HG03378 (cell line): Measurements from ENCODE around the gene SYF2.
"Not testable (repeated sequence)": the region's sequence is repeated elsewhere in the genome, so short reads cannot be mapped to it uniquely, and the experiment has no call there.

Experiments used
- ATAC-seq: cut with Tn5 transposase; IDR thresholded peaks from one replicate; pipeline ENCODE4 v1.9.1; 2021; ENCODE audit warnings: mild to moderate bottlenecking, moderate library complexity; ENCODE audit not compliant: unreplicated experiment

SYF2 gene

GRCh38 chr1:25208092-25208491 lies 24.2 kb downstream of the SYF2 start:
- ATAC-seq = no peak

- no peak for ATAC-seq
These were observed 26.1 kb downstream of the SYF2 start for GRCh38 chr1:25206201-25206600.

GRCh38 chr1:25205786-25206185 lies 26.5 kb downstream of the SYF2 start:
- no peak for ATAC-seq

- no peak for ATAC-seq
These were observed 27.4 kb downstream of the SYF2 start for GRCh38 chr1:25204797-25205480.

GRCh38 chr1:25201006-25201405 lies 31.3 kb downstream of the SYF2 start:
- no peak for ATAC-seq

GRCh38 chr1:25199819-25200620 lies 32.3 kb downstream of the SYF2 start:
- ATAC-seq = no peak

GRCh38 chr1:25198663-25199252 lies 33.5 kb downstream of the SYF2 start:
- no peak for ATAC-seq

- ATAC-seq = no peak
These were observed 34.2 kb downstream of the SYF2 start for GRCh38 chr1:25197982-25198662.

- ATAC-seq = no peak
These were observed 34.9 kb downstream of the SYF2 start for GRCh38 chr1:25197235-25197975.

- ATAC-seq = no peak
These were observed 35.5 kb downstream of the SYF2 start for GRCh38 chr1:25196830-25197229.

GRCh38 chr1:25195835-25196234 lies 36.5 kb downstream of the SYF2 start:
- no peak for ATAC-seq

- no peak for ATAC-seq
These were observed 37.7 kb downstream of the SYF2 start for GRCh38 chr1:25194572-25195020.

GRCh38 chr1:25194054-25194453 lies 38.2 kb downstream of the SYF2 start:
- ATAC-seq = no peak

- no peak for ATAC-seq
These were observed 39.1 kb downstream of the SYF2 start for GRCh38 chr1:25193229-25193628.

- ATAC-seq = no peak
These were observed 40.1 kb downstream of the SYF2 start for GRCh38 chr1:25192154-25192553.

- ATAC-seq = no peak
These were observed 42.0 kb downstream of the SYF2 start for GRCh38 chr1:25190260-25190659.

- ATAC-seq = not testable (repeated sequence)
These were observed 44.4 kb downstream of the SYF2 start for GRCh38 chr1:25187904-25188303.

GRCh38 chr1:25187077-25187476 lies 45.2 kb downstream of the SYF2 start:
- ATAC-seq = no peak

- ATAC-seq = no peak
These were observed 45.9 kb downstream of the SYF2 start for GRCh38 chr1:25186161-25187007.
